ENCODE measurements around the gene MAN1C1.

- TF ChIP-seq, protein P1, sequence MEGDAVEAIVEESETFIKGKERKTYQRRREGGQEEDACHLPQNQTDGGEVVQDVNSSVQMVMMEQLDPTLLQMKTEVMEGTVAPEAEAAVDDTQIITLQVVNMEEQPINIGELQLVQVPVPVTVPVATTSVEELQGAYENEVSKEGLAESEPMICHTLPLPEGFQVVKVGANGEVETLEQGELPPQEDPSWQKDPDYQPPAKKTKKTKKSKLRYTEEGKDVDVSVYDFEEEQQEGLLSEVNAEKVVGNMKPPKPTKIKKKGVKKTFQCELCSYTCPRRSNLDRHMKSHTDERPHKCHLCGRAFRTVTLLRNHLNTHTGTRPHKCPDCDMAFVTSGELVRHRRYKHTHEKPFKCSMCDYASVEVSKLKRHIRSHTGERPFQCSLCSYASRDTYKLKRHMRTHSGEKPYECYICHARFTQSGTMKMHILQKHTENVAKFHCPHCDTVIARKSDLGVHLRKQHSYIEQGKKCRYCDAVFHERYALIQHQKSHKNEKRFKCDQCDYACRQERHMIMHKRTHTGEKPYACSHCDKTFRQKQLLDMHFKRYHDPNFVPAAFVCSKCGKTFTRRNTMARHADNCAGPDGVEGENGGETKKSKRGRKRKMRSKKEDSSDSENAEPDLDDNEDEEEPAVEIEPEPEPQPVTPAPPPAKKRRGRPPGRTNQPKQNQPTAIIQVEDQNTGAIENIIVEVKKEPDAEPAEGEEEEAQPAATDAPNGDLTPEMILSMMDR (IDR thresholded peaks at IDR 0.05) = no peak
- no peak for TF ChIP-seq EZH2 (IDR thresholded peaks at IDR 0.05)
Observed at GRCh38 chr1:25820247-25821111, 203.9 kb downstream of the MAN1C1 start.

All from neural progenitor cell (in vitro differentiated cells).